HG03354 (cell line): ENCODE data around the gene PER2.

Experiments
- ATAC-seq: cut with Tn5 transposase; IDR thresholded peaks from one replicate; pipeline ENCODE4 v1.9.1; 2021; ENCODE audit warnings: mild to moderate bottlenecking; ENCODE audit not compliant: unreplicated experiment, poor library complexity, severe bottlenecking

The PER2 gene

GRCh38 chr2:238271061-238271554 is 17.3 kb downstream of the PER2 start:
- ATAC-seq = no peak

GRCh38 chr2:238270606-238271005 is 17.8 kb downstream of the PER2 start:
- ATAC-seq = no peak

GRCh38 chr2:238269741-238270140 is 18.7 kb downstream of the PER2 start:
- no peak for ATAC-seq

GRCh38 chr2:238267884-238268680 is 20.3 kb downstream of the PER2 start:
- no peak for ATAC-seq

- ATAC-seq = no peak
These were observed 21.1 kb downstream of the PER2 start for GRCh38 chr2:238267341-238267710.

- ATAC-seq = no peak
These were observed 22.8 kb downstream of the PER2 start for GRCh38 chr2:238265605-238266004.

- ATAC-seq = no peak
These were observed 24.3 kb downstream of the PER2 start for GRCh38 chr2:238264072-238264460.

GRCh38 chr2:238263204-238264071 is 25.0 kb downstream of the PER2 start:
- no peak for ATAC-seq

GRCh38 chr2:238262496-238263122 is 25.8 kb downstream of the PER2 start:
- ATAC-seq = no peak

GRCh38 chr2:238261718-238262375 is 26.6 kb downstream of the PER2 start:
- no peak for ATAC-seq

- ATAC-seq = no peak
These were observed 27.5 kb downstream of the PER2 start for GRCh38 chr2:238260883-238261282.

GRCh38 chr2:238259061-238260020 is 29.1 kb downstream of the PER2 start:
- no peak for ATAC-seq

- no peak for ATAC-seq
These were observed 30.4 kb downstream of the PER2 start for GRCh38 chr2:238257786-238258700.

GRCh38 chr2:238256594-238257104 is 31.8 kb downstream of the PER2 start:
- ATAC-seq = no peak

- no peak for ATAC-seq
These were observed 32.3 kb downstream of the PER2 start for GRCh38 chr2:238256111-238256510.

- no peak for ATAC-seq
These were observed 32.8 kb downstream of the PER2 start for GRCh38 chr2:238255636-238256035.

- no peak for ATAC-seq
These were observed 33.3 kb downstream of the PER2 start for GRCh38 chr2:238255151-238255551.
